ENCODE data around the gene ARID1B. TPM values are rescaled to one million over a fixed set of nuclear protein-coding genes. Genes with fewer than 3 reads are reported as not detected.

The ARID1B gene
- total and polyA plus RNA-seq, 2 of the 13 experiments (the other 11 are each of a cell fraction or from before 2014, with no cell fraction given): 20.1 to 32.6 TPM

- intact Hi-C loops (cut with micrococcal nuclease; ENCODE audit: unreplicated experiment): no loop called here
- H3K9me3 ChIP-seq (ENCODE audit: low read length): no peaks in the 10 kb centered on the region
- DNase-seq (ENCODE audit: low spot score) (no peak), ATAC-seq (peak; percentile 47; the same call in 1 of the 3 replicates), FAIRE-seq (no peak)
- H3K79me2 ChIP-seq (ENCODE audit: insufficient read depth, low read length): no peaks in the 10 kb centered on the region
- TF ChIP-seq, protein P1, sequence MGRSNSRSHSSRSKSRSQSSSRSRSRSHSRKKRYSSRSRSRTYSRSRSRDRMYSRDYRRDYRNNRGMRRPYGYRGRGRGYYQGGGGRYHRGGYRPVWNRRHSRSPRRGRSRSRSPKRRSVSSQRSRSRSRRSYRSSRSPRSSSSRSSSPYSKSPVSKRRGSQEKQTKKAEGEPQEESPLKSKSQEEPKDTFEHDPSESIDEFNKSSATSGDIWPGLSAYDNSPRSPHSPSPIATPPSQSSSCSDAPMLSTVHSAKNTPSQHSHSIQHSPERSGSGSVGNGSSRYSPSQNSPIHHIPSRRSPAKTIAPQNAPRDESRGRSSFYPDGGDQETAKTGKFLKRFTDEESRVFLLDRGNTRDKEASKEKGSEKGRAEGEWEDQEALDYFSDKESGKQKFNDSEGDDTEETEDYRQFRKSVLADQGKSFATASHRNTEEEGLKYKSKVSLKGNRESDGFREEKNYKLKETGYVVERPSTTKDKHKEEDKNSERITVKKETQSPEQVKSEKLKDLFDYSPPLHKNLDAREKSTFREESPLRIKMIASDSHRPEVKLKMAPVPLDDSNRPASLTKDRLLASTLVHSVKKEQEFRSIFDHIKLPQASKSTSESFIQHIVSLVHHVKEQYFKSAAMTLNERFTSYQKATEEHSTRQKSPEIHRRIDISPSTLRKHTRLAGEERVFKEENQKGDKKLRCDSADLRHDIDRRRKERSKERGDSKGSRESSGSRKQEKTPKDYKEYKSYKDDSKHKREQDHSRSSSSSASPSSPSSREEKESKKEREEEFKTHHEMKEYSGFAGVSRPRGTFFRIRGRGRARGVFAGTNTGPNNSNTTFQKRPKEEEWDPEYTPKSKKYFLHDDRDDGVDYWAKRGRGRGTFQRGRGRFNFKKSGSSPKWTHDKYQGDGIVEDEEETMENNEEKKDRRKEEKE (IDR thresholded peaks at IDR 0.05): no peak
- TF ChIP-seq, protein P2, sequence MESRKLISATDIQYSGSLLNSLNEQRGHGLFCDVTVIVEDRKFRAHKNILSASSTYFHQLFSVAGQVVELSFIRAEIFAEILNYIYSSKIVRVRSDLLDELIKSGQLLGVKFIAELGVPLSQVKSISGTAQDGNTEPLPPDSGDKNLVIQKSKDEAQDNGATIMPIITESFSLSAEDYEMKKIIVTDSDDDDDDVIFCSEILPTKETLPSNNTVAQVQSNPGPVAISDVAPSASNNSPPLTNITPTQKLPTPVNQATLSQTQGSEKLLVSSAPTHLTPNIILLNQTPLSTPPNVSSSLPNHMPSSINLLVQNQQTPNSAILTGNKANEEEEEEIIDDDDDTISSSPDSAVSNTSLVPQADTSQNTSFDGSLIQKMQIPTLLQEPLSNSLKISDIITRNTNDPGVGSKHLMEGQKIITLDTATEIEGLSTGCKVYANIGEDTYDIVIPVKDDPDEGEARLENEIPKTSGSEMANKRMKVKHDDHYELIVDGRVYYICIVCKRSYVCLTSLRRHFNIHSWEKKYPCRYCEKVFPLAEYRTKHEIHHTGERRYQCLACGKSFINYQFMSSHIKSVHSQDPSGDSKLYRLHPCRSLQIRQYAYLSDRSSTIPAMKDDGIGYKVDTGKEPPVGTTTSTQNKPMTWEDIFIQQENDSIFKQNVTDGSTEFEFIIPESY (CRISPR knock-in tag; IDR thresholded peaks at IDR 0.05): peak; percentile 76
- H3K36me3 ChIP-seq (replicated peaks in 1 of 2; ENCODE audit: control insufficient read depth in 1 of 2, insufficient read depth in 2 of 2, low read length in 2 of 2): peaks cover 4 to 23% of the 10 kb centered on the region in 2 experiments; a peak in 3 of 5 replicates
- H3K27me3 ChIP-seq (ENCODE audit: control insufficient read depth in 1 of 2, insufficient read depth in 2 of 2, low read length in 2 of 2): no peaks in the 10 kb centered on the region
- H2AFZ ChIP-seq (ENCODE audit: low read length): no peak overlapping the region
- ChIA-PET CTCF (ENCODE audit: low intra/inter-chr PET ratio, low total read pairs) (no interaction called here), POLR2A (no interaction called here)
- no peaks in the 10 kb centered on the region for H3K4me1 ChIP-seq (ENCODE audit: insufficient read depth, low read length)
- 99% methylated on average over 5 of the region's 5 CpGs for WGBS (ENCODE audit: low lambda C conversion rate)
- no TSS peak for BruUV-seq (replicated peaks)
- H4K20me1 ChIP-seq (ENCODE audit: insufficient read depth, low read length): no peaks in the 10 kb centered on the region
- no peak overlapping the region for H3K27ac ChIP-seq (ENCODE audit: extremely low read length, insufficient read depth, low read length)
- H3K4me2 ChIP-seq (ENCODE audit: low read depth, low read length): no peak overlapping the region
- no peak overlapping the region for H3K4me3 ChIP-seq (replicated peaks in 1 of 3; ENCODE audit: insufficient read depth in 1 of 3, low read depth in 2 of 3, low read length in 3 of 3)
- in situ Hi-C loops (cut with HindIII; ENCODE audit: extremely low pct_ligation_motif_present, low pct_unique_long_range_greater_than_20kb): no loop called here
- H3K9ac ChIP-seq (ENCODE audit: insufficient read depth, low read depth, low read length): no peak overlapping the region
Observed at GRCh38 chr6:157110607-157111006, 333.4 kb downstream of the ARID1B start.

DNA sequence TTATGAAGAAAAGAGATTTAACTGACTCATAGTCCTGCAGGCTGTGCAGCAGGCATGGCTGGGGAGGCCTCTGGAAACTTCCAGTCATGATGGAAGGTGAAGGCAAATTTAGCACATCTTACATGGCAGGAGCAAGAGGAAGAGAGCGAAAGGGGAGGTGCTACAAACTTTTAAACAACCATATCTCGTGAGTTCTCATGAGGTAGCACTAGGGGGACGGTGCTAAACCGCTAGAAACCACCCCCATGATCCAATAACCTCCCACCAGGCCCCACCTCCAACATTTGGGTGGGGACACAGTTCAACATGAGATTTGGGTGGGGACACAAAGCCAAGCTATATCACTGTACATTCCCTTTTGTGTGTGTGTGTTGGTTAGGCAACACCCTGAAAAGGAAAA is 336.2 kb downstream of the ARID1B start:
- Histone ChIP-seq H3K36me3 (replicated peaks in 1 of 2; ENCODE audit: control insufficient read depth in 1 of 2, insufficient read depth in 2 of 2, low read length in 2 of 2) (peaks cover 7 to 29% of the 10 kb centered on the region in 2 experiments; a peak in 3 of 5 replicates), H3K27me3 (ENCODE audit: control insufficient read depth in 1 of 2, insufficient read depth in 2 of 2, low read length in 2 of 2) (no peaks in the 10 kb centered on the region), H3K79me2 (ENCODE audit: insufficient read depth, low read length) (no peaks in the 10 kb centered on the region), H3K4me3 (replicated peaks in 1 of 3; ENCODE audit: insufficient read depth in 1 of 3, low read depth in 2 of 3, low read length in 3 of 3) (no peak overlapping the region), H3K9ac (ENCODE audit: insufficient read depth, low read depth, low read length) (no peak overlapping the region), H3K4me2 (ENCODE audit: low read depth, low read length) (no peak overlapping the region), H2AFZ (ENCODE audit: low read length) (no peak overlapping the region), H3K4me1 (ENCODE audit: insufficient read depth, low read length) (peaks cover 1% of the 10 kb centered on the region; the same call in 1 of the 2 replicates), H4K20me1 (ENCODE audit: insufficient read depth, low read length) (no peaks in the 10 kb centered on the region), H3K9me3 (ENCODE audit: low read length) (no peaks in the 10 kb centered on the region), H3K27ac (ENCODE audit: extremely low read length, insufficient read depth, low read length) (no peak overlapping the region)
- BruUV-seq (replicated peaks): no TSS peak
- no peak for FAIRE-seq
- intact Hi-C loops (cut with micrococcal nuclease; ENCODE audit: unreplicated experiment): no loop called here
- in situ Hi-C loops (cut with HindIII; ENCODE audit: extremely low pct_ligation_motif_present, low pct_unique_long_range_greater_than_20kb): no loop called here
- TF ChIP-seq ZSCAN5A (CRISPR knock-in tag; IDR thresholded peaks at IDR 0.05; ENCODE audit: borderline replicate concordance) (peak; percentile 11; the same call in 1 of the 2 replicates), ZNF749 (CRISPR knock-in tag; IDR thresholded peaks at IDR 0.05; ENCODE audit: borderline replicate concordance) (no peak), ZNF18 (CRISPR knock-in tag; IDR thresholded peaks at IDR 0.05; ENCODE audit: insufficient replicate concordance) (no peak), THYN1 (CRISPR knock-in tag; IDR thresholded peaks at IDR 0.05; ENCODE audit: borderline replicate concordance, low read depth) (no peak)
- TF ChIP-seq, protein P2 (CRISPR knock-in tag; IDR thresholded peaks at IDR 0.05): peak; percentile 50; the same call in 1 of the 2 replicates
- ChIA-PET CTCF (ENCODE audit: low intra/inter-chr PET ratio, low total read pairs) (no interaction called here), POLR2A (no interaction called here)
- 98% methylated on average over 4 of the region's 4 CpGs for WGBS (ENCODE audit: low lambda C conversion rate)
- no peak for DNase-seq (ENCODE audit: low spot score)
- ATAC-seq: no peak
